Erythroblast (primary cell): ENCODE results near the gene NTM.

Experiments used
- GATA1 ChIP-seq: IDR thresholded peaks from 2 replicates; pipeline ENCODE4 v1.6.1; 2011; ENCODE audit warnings: low read depth, mild to moderate bottlenecking, control low read depth, low read length, moderate library complexity
- POLR2A ChIP-seq: IDR thresholded peaks from 2 replicates; pipeline ENCODE4 v1.6.1; 2011; ENCODE audit warnings: mild to moderate bottlenecking, low read length

DNA sequence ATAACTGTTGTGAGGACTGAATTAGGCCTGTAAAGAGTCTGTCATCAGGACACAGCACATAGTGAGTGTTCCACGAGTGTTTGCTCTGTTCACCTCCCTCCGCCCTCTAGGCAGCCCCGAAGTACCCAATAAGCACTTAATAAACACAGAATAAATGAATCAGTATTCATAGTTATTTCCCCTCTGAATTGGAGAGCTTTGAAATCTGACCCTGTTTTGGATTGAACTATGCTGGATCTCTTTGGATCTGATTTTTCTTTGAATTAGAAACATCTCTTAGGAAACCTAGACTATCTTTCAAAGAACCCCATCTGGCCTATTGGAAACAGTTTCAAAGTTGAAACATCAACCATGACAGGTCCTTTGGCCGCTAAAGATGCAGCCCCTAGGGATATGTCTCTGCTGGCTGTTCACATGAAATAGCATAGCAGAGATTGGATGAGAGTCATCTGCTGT, 615.5 kb downstream of the NTM start:
- TF ChIP-seq POLR2A: no peak
- TF ChIP-seq GATA1: no peak
